Measurements from ENCODE around the gene ANXA3.

The ANXA3 gene

GRCh38 chr4:78644063-78644691 is 92.6 kb downstream of the ANXA3 start:
- Histone ChIP-seq H3K4me1 (no peaks in the 10 kb centered on the region), H3K4me2 (ENCODE audit: low read length) (no peak overlapping the region), H3K36me3 (ENCODE audit: control insufficient read depth, insufficient read depth, low read length) (no peaks in the 10 kb centered on the region), H3K27me3 (ENCODE audit: control insufficient read depth, insufficient read depth, low read length) (no peaks in the 10 kb centered on the region), H3K79me2 (no peaks in the 10 kb centered on the region), H3K9me3 (ENCODE audit: control insufficient read depth, low read length) (no peaks in the 10 kb centered on the region), H3K9ac (no peak overlapping the region), H3K27ac (no peak overlapping the region), H3K4me3 (ENCODE audit: low read depth, low read length) (no peak overlapping the region), H2AFZ (no peak overlapping the region)
- TF ChIP-seq CTCF (IDR thresholded peaks at IDR 0.05): no peak

GRCh38 chr4:78644744-78645330 is 93.3 kb downstream of the ANXA3 start:
- H3K27ac ChIP-seq: peak overlapping the region; percentile 44
- no peaks in the 10 kb centered on the region for H3K27me3 ChIP-seq (ENCODE audit: control insufficient read depth, insufficient read depth, low read length)
- H3K9me3 ChIP-seq (ENCODE audit: control insufficient read depth, low read length): no peaks in the 10 kb centered on the region
- H2AFZ ChIP-seq: no peak overlapping the region
- no peak overlapping the region for H3K9ac ChIP-seq
- H3K36me3 ChIP-seq (ENCODE audit: control insufficient read depth, insufficient read depth, low read length): no peaks in the 10 kb centered on the region
- TF ChIP-seq CTCF (IDR thresholded peaks at IDR 0.05): peak; percentile 67
- no peaks in the 10 kb centered on the region for H3K79me2 ChIP-seq
- H3K4me3 ChIP-seq (ENCODE audit: low read depth, low read length): no peak overlapping the region
- H3K4me2 ChIP-seq (ENCODE audit: low read length): no peak overlapping the region
- no peaks in the 10 kb centered on the region for H3K4me1 ChIP-seq

GRCh38 chr4:78645853-78646757 is 94.5 kb downstream of the ANXA3 start:
- Histone ChIP-seq H3K4me2 (ENCODE audit: low read length) (no peak overlapping the region), H3K27me3 (ENCODE audit: control insufficient read depth, insufficient read depth, low read length) (no peaks in the 10 kb centered on the region), H3K9ac (no peak overlapping the region), H3K79me2 (no peaks in the 10 kb centered on the region), H3K9me3 (ENCODE audit: control insufficient read depth, low read length) (no peaks in the 10 kb centered on the region), H3K4me1 (no peaks in the 10 kb centered on the region), H3K4me3 (ENCODE audit: low read depth, low read length) (no peak overlapping the region), H3K27ac (peak overlapping the region; percentile 44), H3K36me3 (ENCODE audit: control insufficient read depth, insufficient read depth, low read length) (no peaks in the 10 kb centered on the region), H2AFZ (no peak overlapping the region)
- no peak for TF ChIP-seq CTCF (IDR thresholded peaks at IDR 0.05)

GRCh38 chr4:78647272-78647671 is 95.7 kb downstream of the ANXA3 start:
- H3K36me3 ChIP-seq (ENCODE audit: control insufficient read depth, insufficient read depth, low read length): no peaks in the 10 kb centered on the region
- H3K27ac ChIP-seq: no peak overlapping the region
- no peaks in the 10 kb centered on the region for H3K27me3 ChIP-seq (ENCODE audit: control insufficient read depth, insufficient read depth, low read length)
- no peaks in the 10 kb centered on the region for H3K4me1 ChIP-seq
- no peaks in the 10 kb centered on the region for H3K79me2 ChIP-seq
- no peaks in the 10 kb centered on the region for H3K9me3 ChIP-seq (ENCODE audit: control insufficient read depth, low read length)
- H3K4me2 ChIP-seq (ENCODE audit: low read length): no peak overlapping the region
- no peak overlapping the region for H2AFZ ChIP-seq
- H3K4me3 ChIP-seq (ENCODE audit: low read depth, low read length): no peak overlapping the region
- no peak overlapping the region for H3K9ac ChIP-seq
- no peak for TF ChIP-seq CTCF (IDR thresholded peaks at IDR 0.05)

Measured in parathyroid adenoma (tissue), 2 donors.